ENCODE results near the gene SPEG.

- no peak for TF ChIP-seq GATA2 (IDR thresholded peaks at IDR 0.05; ENCODE audit: low read depth, low read length)
- no peak for TF ChIP-seq GATA3 (IDR thresholded peaks at IDR 0.05; ENCODE audit: low read depth, low read length)
Measured at GRCh38 chr2:219477815-219478214, 43.2 kb downstream of the SPEG start.
